GM18520 (cell line): ENCODE data around the gene PTGER3.

Experiments used
- ATAC-seq: cut with Tn5 transposase; IDR thresholded peaks from one replicate; pipeline ENCODE4 v1.9.1; 2021; ENCODE audit not compliant: unreplicated experiment

PTGER3 gene

GRCh38 chr1:71053146-71053545 lies 5.5 kb upstream of the PTGER3 start:
- no peak for ATAC-seq

GRCh38 chr1:71049951-71050598 lies 2.5 kb upstream of the PTGER3 start:
- ATAC-seq, result peak; percentile 70

GRCh38 chr1:71046891-71047634 lies 553 bp downstream of the PTGER3 start:
- ATAC-seq, result no peak

- no peak for ATAC-seq
These were observed 2.1 kb downstream of the PTGER3 start for GRCh38 chr1:71045463-71046028.

- ATAC-seq, result no peak
These were observed 2.8 kb downstream of the PTGER3 start for GRCh38 chr1:71044833-71045232.

GRCh38 chr1:71043065-71043464 lies 4.6 kb downstream of the PTGER3 start:
- no peak for ATAC-seq

GRCh38 chr1:71041806-71042205 lies 5.8 kb downstream of the PTGER3 start:
- no peak for ATAC-seq

- ATAC-seq, result no peak
These were observed 7.9 kb downstream of the PTGER3 start for GRCh38 chr1:71039661-71040262.

- ATAC-seq, result no peak
These were observed 8.7 kb downstream of the PTGER3 start for GRCh38 chr1:71038942-71039341.

GRCh38 chr1:71037829-71038620 lies 9.6 kb downstream of the PTGER3 start:
- no peak for ATAC-seq

- no peak for ATAC-seq
These were observed 10.6 kb downstream of the PTGER3 start for GRCh38 chr1:71037066-71037465.

GRCh38 chr1:71033136-71033535 lies 14.5 kb downstream of the PTGER3 start:
- ATAC-seq, result no peak

GRCh38 chr1:71031426-71031825 lies 16.2 kb downstream of the PTGER3 start:
- ATAC-seq, result no peak

GRCh38 chr1:71030026-71030425 lies 17.6 kb downstream of the PTGER3 start:
- ATAC-seq, result no peak

GRCh38 chr1:71028981-71029380 lies 18.6 kb downstream of the PTGER3 start:
- no peak for ATAC-seq

- no peak for ATAC-seq
These were observed 19.6 kb downstream of the PTGER3 start for GRCh38 chr1:71027991-71028390.

- no peak for ATAC-seq
These were observed 21.5 kb downstream of the PTGER3 start for GRCh38 chr1:71026093-71026492.

GRCh38 chr1:71023515-71023914 lies 24.1 kb downstream of the PTGER3 start:
- ATAC-seq, result no peak

- no peak for ATAC-seq
These were observed 28.2 kb downstream of the PTGER3 start for GRCh38 chr1:71019233-71019969.

- no peak for ATAC-seq
These were observed 28.8 kb downstream of the PTGER3 start for GRCh38 chr1:71018791-71019190.
